Activated CD8-positive, alpha-beta T cell treated with anti-CD3 and anti-CD28 coated beads for 36 hours (primary cell): ENCODE results near the gene TMED8. TPM values are rescaled to one million over a fixed set of nuclear protein-coding genes. Genes with fewer than 3 reads are reported as not detected.
"Not testable (repeated sequence)": the region's sequence is repeated elsewhere in the genome, so short reads cannot be mapped to it uniquely, and the experiment has no call there.

Experiments used
- ATAC-seq: fragments of 200-7000 bp; cut with Tn5 transposase; one replicate; pipeline ENCODE4 v1.10.0; 2021; ENCODE audit warnings: mild to moderate bottlenecking, moderate library complexity
- CTCF ChIA-PET: fragments of 350-600 bp; sonication (Branson Sonifier 250); formaldehyde crosslinking; loops from one replicate; lab custom pipeline; 2021; ENCODE audit warnings: antibody characterized with exemption; lab: Charles Lee
- POLR2A ChIA-PET: fragments of 350-600 bp; sonication (Branson Sonifier 250); formaldehyde crosslinking; loops from one replicate; lab custom pipeline; 2021; ENCODE audit warnings: antibody characterized with exemption; lab: Charles Lee
- DNase-seq: peaks from one replicate; pipeline ENCODE4 v3.0.0-alpha.2; 2020
- H3K27ac Mint-ChIP-seq: one replicate; pipeline ENCODE4 v1.8.0; 2021; ENCODE audit warnings: mild to moderate bottlenecking, mixed read lengths
- H3K27me3 Mint-ChIP-seq: one replicate; pipeline ENCODE4 v1.8.0; 2021; ENCODE audit warnings: mixed read lengths
- H3K36me3 Mint-ChIP-seq: one replicate; pipeline ENCODE4 v1.8.0; 2021; ENCODE audit warnings: low read depth, mixed read lengths
- H3K4me1 Mint-ChIP-seq: one replicate; pipeline ENCODE4 v1.8.0; 2021; ENCODE audit warnings: low read depth, mixed read lengths
- H3K4me3 Mint-ChIP-seq: one replicate; pipeline ENCODE4 v1.8.0; 2021; ENCODE audit warnings: mild to moderate bottlenecking, moderate library complexity, mixed read lengths
- H3K9me3 Mint-ChIP-seq: one replicate; pipeline ENCODE4 v1.8.0; 2021; ENCODE audit warnings: mixed read lengths
- intact Hi-C: fragments of 100-400 bp; cut with micrococcal nuclease; formaldehyde crosslinking; loops from one replicate; pipeline ENCODE4 v1.10.0; 2022
- total RNA-seq, 2 experiments: library from RNA; stranded (reverse); gene quantifications; one replicate each; pipeline ENCODE4 v1.2.3, GENCODE V29; 2021
- TF ChIP-seq, protein P1 (sequence below): fragments of 200-600 bp; IDR thresholded peaks from one replicate; pipeline ENCODE4 v1.8.0; 2022; ENCODE audit warnings: antibody characterized with exemption, mild to moderate bottlenecking

TMED8 gene
- total RNA-seq, 2 experiments from 2014 or later = 25.0 to 25.4 TPM

- no peak overlapping the region for H3K27ac Mint-ChIP-seq
- CTCF ChIA-PET = no interaction called here
- ATAC-seq = no peak
- DNase-seq = no peak
- H3K36me3 Mint-ChIP-seq = peaks cover 38% of the 10 kb centered on the region
- no peaks in the 10 kb centered on the region for H3K4me1 Mint-ChIP-seq
- H3K27me3 Mint-ChIP-seq = no peaks in the 10 kb centered on the region
- H3K9me3 Mint-ChIP-seq = peaks cover 13% of the 10 kb centered on the region
- intact Hi-C loops = no loop called here
- TF ChIP-seq, protein P1, sequence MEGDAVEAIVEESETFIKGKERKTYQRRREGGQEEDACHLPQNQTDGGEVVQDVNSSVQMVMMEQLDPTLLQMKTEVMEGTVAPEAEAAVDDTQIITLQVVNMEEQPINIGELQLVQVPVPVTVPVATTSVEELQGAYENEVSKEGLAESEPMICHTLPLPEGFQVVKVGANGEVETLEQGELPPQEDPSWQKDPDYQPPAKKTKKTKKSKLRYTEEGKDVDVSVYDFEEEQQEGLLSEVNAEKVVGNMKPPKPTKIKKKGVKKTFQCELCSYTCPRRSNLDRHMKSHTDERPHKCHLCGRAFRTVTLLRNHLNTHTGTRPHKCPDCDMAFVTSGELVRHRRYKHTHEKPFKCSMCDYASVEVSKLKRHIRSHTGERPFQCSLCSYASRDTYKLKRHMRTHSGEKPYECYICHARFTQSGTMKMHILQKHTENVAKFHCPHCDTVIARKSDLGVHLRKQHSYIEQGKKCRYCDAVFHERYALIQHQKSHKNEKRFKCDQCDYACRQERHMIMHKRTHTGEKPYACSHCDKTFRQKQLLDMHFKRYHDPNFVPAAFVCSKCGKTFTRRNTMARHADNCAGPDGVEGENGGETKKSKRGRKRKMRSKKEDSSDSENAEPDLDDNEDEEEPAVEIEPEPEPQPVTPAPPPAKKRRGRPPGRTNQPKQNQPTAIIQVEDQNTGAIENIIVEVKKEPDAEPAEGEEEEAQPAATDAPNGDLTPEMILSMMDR = no peak
- no peak overlapping the region for H3K4me3 Mint-ChIP-seq
- POLR2A ChIA-PET = interaction anchor here (0.6 kb wide), 1 partner anchor 63 kb away, joined by 3 read pairs; no protein-coding TSS in a partner anchor
Observed at GRCh38 chr14:77421201-77421600, 44.3 kb upstream of the TMED8 start.

- H3K4me1 Mint-ChIP-seq = no peaks in the 10 kb centered on the region
- peaks cover 13% of the 10 kb centered on the region for H3K36me3 Mint-ChIP-seq
- intact Hi-C loops = no loop called here
- DNase-seq (no peak), ATAC-seq (no peak)
- TF ChIP-seq, protein P1 = no peak
- ChIA-PET CTCF (no interaction called here), POLR2A (no interaction called here)
- H3K27me3 Mint-ChIP-seq = no peaks in the 10 kb centered on the region
- H3K4me3 Mint-ChIP-seq = no peak overlapping the region
- peaks cover 13% of the 10 kb centered on the region for H3K9me3 Mint-ChIP-seq
- no peak overlapping the region for H3K27ac Mint-ChIP-seq
Observed at GRCh38 chr14:77416836-77417235, 39.9 kb upstream of the TMED8 start.

GRCh38 chr14:77416098-77416497 lies 39.2 kb upstream of the TMED8 start:
- H3K27me3 Mint-ChIP-seq, ATAC-seq, H3K36me3 Mint-ChIP-seq, POLR2A ChIA-PET, H3K4me3 Mint-ChIP-seq, CTCF ChIA-PET, DNase-seq, intact Hi-C loops, H3K4me1 Mint-ChIP-seq, H3K27ac Mint-ChIP-seq: not testable (repeated sequence)
- peaks cover 13% of the 10 kb centered on the region for H3K9me3 Mint-ChIP-seq

DNA sequence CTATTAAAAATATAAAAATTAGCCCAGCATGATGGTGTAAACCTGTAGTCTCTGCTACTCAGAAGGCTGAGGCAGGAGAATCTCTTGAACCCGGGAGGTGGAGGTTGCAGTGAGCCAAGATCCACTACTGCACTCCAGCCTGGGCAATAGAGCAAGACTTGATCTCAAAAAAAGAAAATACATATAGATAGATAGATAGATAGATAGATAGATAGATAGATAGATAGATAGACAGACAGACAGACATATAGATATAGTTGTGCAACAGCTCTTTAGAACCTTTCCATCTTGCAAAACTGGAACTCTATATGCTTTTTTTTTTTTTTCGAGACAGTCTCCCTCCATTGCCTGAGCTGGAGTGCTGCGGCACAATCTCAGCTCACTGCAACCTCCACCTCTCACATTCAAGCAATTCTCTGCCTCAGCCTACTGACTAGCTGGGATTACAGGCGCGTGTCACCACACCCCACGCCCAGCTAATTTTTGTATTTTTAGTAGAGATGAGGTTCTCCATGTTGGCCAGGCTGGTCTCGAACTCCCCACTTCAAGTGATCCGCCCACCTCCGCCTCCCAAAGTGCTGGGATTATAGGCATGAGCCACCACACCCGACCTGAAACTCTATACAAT lies 38.6 kb upstream of the TMED8 start:
- H3K36me3 Mint-ChIP-seq, H3K27me3 Mint-ChIP-seq, H3K27ac Mint-ChIP-seq, ATAC-seq, CTCF ChIA-PET, DNase-seq, intact Hi-C loops, POLR2A ChIA-PET, H3K4me1 Mint-ChIP-seq, H3K4me3 Mint-ChIP-seq: not testable (repeated sequence)
- H3K9me3 Mint-ChIP-seq = peaks cover 13% of the 10 kb centered on the region

DNA sequence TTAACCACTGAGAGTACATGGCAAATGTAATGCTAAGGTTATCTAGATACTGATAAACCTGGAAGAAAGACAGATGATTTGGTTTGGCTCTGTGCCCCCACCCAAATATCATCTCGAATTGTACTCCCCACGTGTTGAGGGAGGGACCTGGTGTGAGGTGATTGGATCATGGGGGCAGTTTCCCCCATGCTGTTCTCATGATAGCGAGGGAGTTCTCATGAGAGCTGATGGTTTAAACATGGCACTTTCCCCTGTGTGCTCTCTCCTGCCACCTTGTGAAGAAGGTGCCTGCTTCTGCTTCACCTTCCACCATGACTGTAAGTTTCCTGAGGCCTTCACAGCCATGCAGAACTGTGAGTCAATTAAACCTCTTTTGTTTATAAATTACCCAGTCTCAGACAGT lies 32.2 kb upstream of the TMED8 start:
- intact Hi-C loops = no loop called here
- peaks cover 13% of the 10 kb centered on the region for H3K4me1 Mint-ChIP-seq
- TF ChIP-seq, protein P1 = no peak
- ChIA-PET POLR2A (no interaction called here), CTCF (interaction anchor here (1.3 kb wide), 1 partner anchor 85 kb away, joined by 3 read pairs; no protein-coding TSS in a partner anchor)
- H3K27ac Mint-ChIP-seq = no peak overlapping the region
- DNase-seq = peak; percentile 15
- no peaks in the 10 kb centered on the region for H3K36me3 Mint-ChIP-seq
- H3K9me3 Mint-ChIP-seq = no peaks in the 10 kb centered on the region
- H3K4me3 Mint-ChIP-seq = no peak overlapping the region
- peak; percentile 60 for ATAC-seq
- no peaks in the 10 kb centered on the region for H3K27me3 Mint-ChIP-seq

- ChIA-PET CTCF (interaction anchor here (1.0 to 1.3 kb wide), 2 partner anchors 24 to 52 kb away, joined by 3 to 4 read pairs; no protein-coding TSS in a partner anchor), POLR2A (no interaction called here)
- ATAC-seq (no peak), DNase-seq (no peak)
- no peak overlapping the region for H3K27ac Mint-ChIP-seq
- no peak overlapping the region for H3K4me3 Mint-ChIP-seq
- TF ChIP-seq, protein P1 = no peak
- no peaks in the 10 kb centered on the region for H3K9me3 Mint-ChIP-seq
- H3K36me3 Mint-ChIP-seq = no peaks in the 10 kb centered on the region
- intact Hi-C loops = no loop called here
- H3K4me1 Mint-ChIP-seq = peaks cover 13% of the 10 kb centered on the region
- H3K27me3 Mint-ChIP-seq = no peaks in the 10 kb centered on the region
Observed at GRCh38 chr14:77407158-77407557, 30.3 kb upstream of the TMED8 start.
